Caco-2 (cell line): ENCODE results near the gene OAT. TPM values are rescaled to one million over a fixed set of nuclear protein-coding genes. Genes with fewer than 3 reads are reported as not detected.

ENCODE experiments used
- BruUV-seq: library from RNA; stranded (reverse); fragments of 400-500 nt; replicated peaks from 2 replicates; lab custom pipeline; 2021; lab: Mats Ljungman, UMichigan
- CTCF ChIA-PET: fragments of 300-600 bp; sonication (Branson Sonifier 250); formaldehyde crosslinking; loops from one replicate; lab custom pipeline; 2022; ENCODE audit warnings: antibody characterized with exemption; lab: Charles Lee
- POLR2A ChIA-PET: fragments of 300-600 bp; sonication (Branson Sonifier 250); formaldehyde crosslinking; loops from one replicate; lab custom pipeline; 2022; ENCODE audit warnings: antibody characterized with exemption; lab: Charles Lee
- DNase-seq, 2 experiments: peaks; one replicate each; pipeline versions ENCODE4 v3.0.0 to v3.0.0-alpha.2; 2020 to 2022
- H3K27me3 ChIP-seq: replicated peaks from 2 replicates; pipeline ENCODE4 v1.6.0; 2011; ENCODE audit warnings: low read length; ENCODE audit not compliant: control insufficient read depth, insufficient read depth
- H3K36me3 ChIP-seq: 2 replicates; pipeline ENCODE4 v1.5.1; 2011; ENCODE audit warnings: low read length; ENCODE audit not compliant: control insufficient read depth, insufficient read depth
- H3K4me1 ChIP-seq: fragments of 250-450 bp; sonication (Bioruptor Pico); 2 replicates; pipeline ENCODE4 v1.5.1; 2020; ENCODE audit warnings: mild to moderate bottlenecking
- H3K4me3 ChIP-seq: 2 replicates; pipeline ENCODE4 v1.5.1; 2011; ENCODE audit warnings: low read depth, mild to moderate bottlenecking, control low read depth, low read length
- H3K9me3 ChIP-seq: fragments of 250-450 bp; sonication (Bioruptor Pico); 2 replicates; pipeline ENCODE4 v1.5.1; 2020; ENCODE audit warnings: mild to moderate bottlenecking, moderate library complexity
- H3K27ac Mint-ChIP-seq: one replicate; pipeline ENCODE4 v1.8.0; 2022; ENCODE audit warnings: mixed read lengths; ENCODE audit not compliant: unreplicated experiment
- H3K27me3 Mint-ChIP-seq: one replicate; pipeline ENCODE4 v1.8.0; 2022; ENCODE audit warnings: mixed read lengths; ENCODE audit not compliant: insufficient read depth, unreplicated experiment
- H3K36me3 Mint-ChIP-seq: one replicate; pipeline ENCODE4 v1.8.0; 2022; ENCODE audit warnings: mild to moderate bottlenecking, mixed read lengths; ENCODE audit not compliant: insufficient read depth, unreplicated experiment
- H3K4me1 Mint-ChIP-seq: one replicate; pipeline ENCODE4 v1.8.0; 2022; ENCODE audit warnings: low read depth, mixed read lengths; ENCODE audit not compliant: unreplicated experiment
- H3K4me3 Mint-ChIP-seq: one replicate; pipeline ENCODE4 v1.8.0; 2022; ENCODE audit warnings: mild to moderate bottlenecking, moderate library complexity, mixed read lengths; ENCODE audit not compliant: unreplicated experiment
- H3K9me3 Mint-ChIP-seq: one replicate; pipeline ENCODE4 v1.8.0; 2022; ENCODE audit warnings: mixed read lengths; ENCODE audit not compliant: unreplicated experiment
- CTCF ChIP-seq, 2 experiments: fragments of 200-600 bp in 1 of 2; IDR thresholded peaks; 1 replicate in 1 of 2; 2 replicates in 1 of 2; pipeline versions ENCODE4 v1.5.1 to v1.8.0; 2011 to 2022; ENCODE audit warnings: antibody characterized with exemption in 1 of 2, control low read depth in 1 of 2, inconsistent platforms in 1 of 2, low read depth in 1 of 2, low read length in 1 of 2, mild to moderate bottlenecking in 1 of 2, moderate library complexity in 1 of 2; ENCODE audit not compliant: insufficient read depth in 1 of 2, severe bottlenecking in 1 of 2, unreplicated experiment in 1 of 2
- intact Hi-C: fragments of 100-400 bp; cut with micrococcal nuclease; formaldehyde crosslinking; loops from one replicate; pipeline ENCODE4 v1.10.0; 2022; ENCODE audit not compliant: unreplicated experiment
- total RNA-seq: library from RNA; stranded (reverse); gene quantifications from 2 replicates; pipeline ENCODE4 v1.2.3, GENCODE V29; 2022

The OAT gene
- total RNA-seq, 1 experiment from 2014 or later = 312 TPM

DNA sequence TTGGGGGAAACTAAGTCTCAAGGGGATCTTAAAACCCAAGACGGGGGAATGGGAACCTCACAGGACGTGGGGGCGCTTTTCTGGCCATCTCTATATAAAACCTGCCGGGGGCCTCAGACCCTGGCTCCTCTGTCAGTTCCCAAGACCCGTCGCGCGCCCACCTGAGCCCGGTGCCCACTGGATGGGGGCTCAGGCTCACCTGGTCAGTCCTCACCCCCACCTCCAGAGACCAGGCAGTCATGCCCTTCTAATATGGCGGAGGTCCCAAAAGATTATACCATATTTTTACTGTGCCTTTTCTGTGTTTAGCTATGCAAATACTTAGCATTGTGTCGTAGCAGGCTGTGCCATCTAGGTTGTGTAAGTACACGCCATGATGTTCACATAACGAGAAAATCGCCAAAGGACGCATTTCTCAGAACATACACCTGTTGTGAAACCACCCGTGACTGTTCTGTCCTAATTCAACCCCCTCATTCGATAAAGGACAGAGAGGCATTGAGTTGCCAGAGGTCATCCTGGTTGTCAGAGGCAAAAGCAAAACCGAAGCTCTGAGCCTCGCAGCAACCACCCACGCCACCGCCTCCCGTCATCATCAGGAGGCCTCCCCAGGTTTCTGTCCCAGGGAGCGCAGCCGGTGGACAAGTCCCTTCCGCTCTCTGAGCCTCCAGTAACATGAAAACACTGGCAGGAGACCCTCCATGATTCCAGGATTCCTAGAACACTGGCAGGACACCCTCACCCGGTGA lies 28.9 kb downstream of the OAT start:
- Mint-ChIP-seq H3K4me3 (peak overlapping the region; percentile 46), H3K4me1 (peaks cover 6% of the 10 kb centered on the region), H3K27ac (no peak overlapping the region), H3K9me3 (no peaks in the 10 kb centered on the region), H3K27me3 (no peaks in the 10 kb centered on the region), H3K36me3 (peaks cover 2% of the 10 kb centered on the region)
- ChIA-PET POLR2A (interaction anchor here (0.9 kb wide), 1 partner anchor 395 kb away, joined by 5 read pairs; no protein-coding TSS in a partner anchor), CTCF (interaction anchor here (0.8 to 2.3 kb wide), 13 partner anchors 10 to 527 kb away, joined by 3 to 68 read pairs (median 6); partner anchors contain the start of gene CHST15)
- Histone ChIP-seq H3K27me3 (no peaks in the 10 kb centered on the region), H3K4me3 (peak overlapping the region; percentile 37), H3K4me1 (peaks cover 11% of the 10 kb centered on the region), H3K9me3 (peaks cover 4% of the 10 kb centered on the region; the same call in 1 of the 2 replicates), H3K36me3 (no peaks in the 10 kb centered on the region; the same call in 1 of the 2 replicates)
- TF ChIP-seq CTCF (IDR thresholded peaks at IDR 0.05; ENCODE audit: insufficient read depth in 1 of 2, low read depth in 1 of 2, low read length in 1 of 2, severe bottlenecking in 1 of 2, unreplicated experiment in 1 of 2) = no peak
- intact Hi-C loops = loop anchor here (1.0 to 5.0 kb wide), 2 partner anchors 112 to 395 kb away; no protein-coding TSS in a partner anchor
- no TSS peak for BruUV-seq
- peak in 1 of 2 experiments; percentile 12 for DNase-seq

DNA sequence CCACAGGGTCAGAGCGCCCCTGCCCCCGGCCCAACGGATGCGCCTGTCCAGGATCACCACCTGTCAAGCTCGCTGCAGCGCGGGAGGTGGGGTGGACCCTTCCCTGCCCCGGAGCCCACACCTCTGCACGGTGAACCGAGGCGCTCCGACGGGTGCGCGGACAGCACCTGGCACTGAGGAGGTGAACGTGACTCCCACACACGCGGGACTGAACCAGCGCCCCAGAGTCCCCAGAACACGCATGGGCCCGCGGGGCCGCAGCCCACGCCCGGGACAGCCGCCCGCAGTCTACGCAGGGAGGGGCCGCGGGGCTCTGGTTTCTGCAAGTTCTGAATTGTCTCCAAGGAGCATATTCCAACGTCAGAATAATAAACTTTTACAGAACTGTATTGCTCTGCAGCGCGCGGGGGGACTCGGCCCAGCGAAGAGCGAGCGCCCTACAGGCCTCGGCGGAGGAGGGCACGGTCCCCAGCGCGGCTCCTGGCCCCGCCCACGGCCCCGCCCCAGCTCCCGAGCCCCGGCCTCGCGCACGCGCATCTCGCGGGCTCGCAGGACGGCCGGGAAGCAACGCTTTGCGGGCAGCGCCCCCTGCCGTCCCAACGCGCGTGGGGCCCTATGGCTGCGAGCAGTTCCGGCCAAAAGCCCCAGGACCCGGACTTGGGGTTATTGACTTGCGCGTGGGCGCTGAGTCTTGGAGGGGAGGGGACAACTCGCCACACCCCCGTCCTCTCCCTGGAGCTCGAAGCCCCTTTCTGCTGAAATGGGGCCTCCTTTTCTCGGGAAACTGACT lies 29.7 kb downstream of the OAT start:
- intact Hi-C loops = loop anchor here (1.0 to 5.0 kb wide), 2 partner anchors 112 to 395 kb away; no protein-coding TSS in a partner anchor
- Histone ChIP-seq H3K27me3 (no peaks in the 10 kb centered on the region), H3K9me3 (peaks cover 4% of the 10 kb centered on the region; the same call in 1 of the 2 replicates), H3K36me3 (no peaks in the 10 kb centered on the region), H3K4me3 (peak overlapping the region; percentile 37), H3K4me1 (peaks cover 11% of the 10 kb centered on the region)
- no peaks in the 10 kb centered on the region for H3K9me3 Mint-ChIP-seq
- no peaks in the 10 kb centered on the region for H3K27me3 Mint-ChIP-seq
- CTCF ChIA-PET = interaction anchor here (0.6 to 2.3 kb wide), 24 partner anchors 9 to 528 kb away, joined by 3 to 68 read pairs (median 4); partner anchors contain the start of genes CHST15 and OAT
- peaks cover 5% of the 10 kb centered on the region for H3K4me1 Mint-ChIP-seq
- POLR2A ChIA-PET = interaction anchor here (0.9 kb wide), 1 partner anchor 394 kb away, joined by 5 read pairs; no protein-coding TSS in a partner anchor
- peak overlapping the region; percentile 46 for H3K4me3 Mint-ChIP-seq
- peak; percentile 84 to 95 for DNase-seq
- no TSS peak for BruUV-seq
- H3K27ac Mint-ChIP-seq = no peak overlapping the region
- no peaks in the 10 kb centered on the region for H3K36me3 Mint-ChIP-seq
- TF ChIP-seq CTCF (IDR thresholded peaks at IDR 0.05; ENCODE audit: insufficient read depth in 1 of 2, low read depth in 1 of 2, low read length in 1 of 2, severe bottlenecking in 1 of 2, unreplicated experiment in 1 of 2) = peak; percentile 93 to 96

- CTCF ChIA-PET = interaction anchor here (0.7 to 2.3 kb wide), 5 partner anchors 9 to 393 kb away, joined by 4 to 68 read pairs (median 5); partner anchors contain the start of gene OAT
- no TSS peak for BruUV-seq
- no peak for TF ChIP-seq CTCF (IDR thresholded peaks at IDR 0.05; ENCODE audit: insufficient read depth in 1 of 2, low read depth in 1 of 2, low read length in 1 of 2, severe bottlenecking in 1 of 2, unreplicated experiment in 1 of 2)
- Histone ChIP-seq H3K9me3 (peaks cover 4% of the 10 kb centered on the region; the same call in 1 of the 2 replicates), H3K4me1 (peaks cover 11% of the 10 kb centered on the region), H3K36me3 (no peaks in the 10 kb centered on the region), H3K27me3 (no peaks in the 10 kb centered on the region), H3K4me3 (no peak overlapping the region)
- H3K27ac Mint-ChIP-seq = no peak overlapping the region
- H3K36me3 Mint-ChIP-seq = no peaks in the 10 kb centered on the region
- peak in 1 of 2 experiments; percentile 16 for DNase-seq
- POLR2A ChIA-PET = no interaction called here
- H3K9me3 Mint-ChIP-seq = no peaks in the 10 kb centered on the region
- no peak overlapping the region for H3K4me3 Mint-ChIP-seq
- intact Hi-C loops = loop anchor here (5.0 kb wide), 1 partner anchor 111 kb away; no protein-coding TSS in a partner anchor
- H3K4me1 Mint-ChIP-seq = no peaks in the 10 kb centered on the region
- H3K27me3 Mint-ChIP-seq = peaks cover 1% of the 10 kb centered on the region
Measured at GRCh38 chr10:124388476-124388822, 30.3 kb downstream of the OAT start.
